Measurements from ENCODE around the gene CCDC138.

CCDC138 gene

DNA sequence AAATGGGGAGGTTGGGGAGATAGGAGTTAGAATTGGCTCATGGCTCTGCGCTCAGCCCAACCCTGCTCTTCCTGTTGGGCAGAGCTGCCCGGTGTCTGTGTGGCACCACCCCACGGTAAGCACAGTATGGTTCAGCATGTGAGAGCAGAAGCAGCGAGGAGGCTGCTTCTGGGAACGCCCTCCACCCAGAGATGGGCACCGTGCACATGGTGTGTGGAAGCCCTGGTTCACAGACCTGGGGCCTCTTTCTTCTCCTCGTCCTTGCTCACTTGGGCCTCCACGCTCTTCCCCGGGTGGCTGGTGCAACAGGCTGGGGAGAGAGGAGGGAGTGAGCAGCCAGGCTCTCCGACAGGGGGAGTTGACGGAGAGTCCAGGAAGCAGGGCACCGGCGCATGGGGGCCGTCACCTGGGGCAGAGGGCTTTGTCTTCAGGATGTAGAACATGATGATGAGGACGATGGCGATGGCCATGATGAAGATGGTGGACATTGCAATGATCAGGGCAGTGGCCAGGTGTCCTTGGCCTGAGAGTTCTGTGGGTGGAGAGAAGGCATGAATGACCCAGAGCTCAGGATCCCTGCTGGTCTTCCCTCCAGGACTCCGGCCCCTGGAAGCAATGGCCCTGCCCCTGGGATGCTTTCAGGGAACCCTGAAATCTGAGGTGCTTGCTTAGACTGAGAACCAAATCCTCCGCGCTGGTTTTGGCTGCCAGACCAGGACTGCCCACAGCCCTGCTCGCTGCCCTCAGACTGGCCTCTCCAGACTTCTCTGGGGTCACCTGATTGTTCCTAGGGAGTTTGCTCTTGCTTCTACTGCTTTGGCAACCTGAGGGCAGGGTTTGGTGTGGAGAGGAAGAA is 124.2 kb downstream of the CCDC138 start:
- H3K9me3 ChIP-seq (ENCODE audit: insufficient read depth, low read length): no peaks in the 10 kb centered on the region
- H3K36me3 ChIP-seq (ENCODE audit: insufficient read depth, insufficient read length, low read length): no peaks in the 10 kb centered on the region
- no peaks in the 10 kb centered on the region for H3K4me1 ChIP-seq (ENCODE audit: insufficient read depth, insufficient read length)
- no peaks in the 10 kb centered on the region for H3K27me3 ChIP-seq (ENCODE audit: insufficient read depth, insufficient read length)
- no peak for TF ChIP-seq SUZ12 (IDR thresholded peaks at IDR 0.05; ENCODE audit: extremely low read depth, insufficient read depth, insufficient read length)
- no peak for TF ChIP-seq YY1 (IDR thresholded peaks at IDR 0.05; ENCODE audit: insufficient read depth, insufficient read length)
- TF ChIP-seq ZNF274 (IDR thresholded peaks at IDR 0.05; ENCODE audit: low read depth, low read length): no peak
- H3K4me3 ChIP-seq (ENCODE audit: insufficient read length, low read depth): no peak overlapping the region
- no peak for DNase-seq (ENCODE audit: low read depth, low spot score)
- no peak overlapping the region for H3K9ac ChIP-seq (ENCODE audit: insufficient read length, low read depth)

DNA sequence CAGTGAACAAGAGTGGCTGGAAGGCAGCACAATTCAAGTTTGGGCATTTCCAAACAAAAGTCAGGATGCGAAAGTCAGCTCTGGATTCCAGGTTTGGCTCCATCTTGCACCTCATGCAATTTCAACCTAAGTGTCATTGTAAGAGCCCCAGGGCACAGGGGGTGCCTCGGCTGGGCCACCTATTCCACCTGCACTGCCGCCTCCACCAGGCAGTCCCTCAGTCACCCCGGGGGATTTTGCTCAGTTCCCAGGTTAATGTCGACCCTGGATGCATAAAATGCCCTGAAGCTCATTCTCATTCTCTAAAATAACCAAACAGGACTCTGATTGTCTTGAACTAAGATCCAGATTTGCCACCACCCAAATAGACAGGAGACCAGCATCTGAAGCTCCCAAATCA is 124.8 kb downstream of the CCDC138 start:
- Histone ChIP-seq H3K9ac (ENCODE audit: insufficient read length, low read depth) (no peak overlapping the region), H3K36me3 (ENCODE audit: insufficient read depth, insufficient read length, low read length) (no peaks in the 10 kb centered on the region), H3K27me3 (ENCODE audit: insufficient read depth, insufficient read length) (no peaks in the 10 kb centered on the region), H3K9me3 (ENCODE audit: insufficient read depth, low read length) (no peaks in the 10 kb centered on the region), H3K4me3 (ENCODE audit: insufficient read length, low read depth) (no peak overlapping the region), H3K4me1 (ENCODE audit: insufficient read depth, insufficient read length) (no peaks in the 10 kb centered on the region)
- DNase-seq (ENCODE audit: low read depth, low spot score): no peak
- no peak for TF ChIP-seq YY1 (IDR thresholded peaks at IDR 0.05; ENCODE audit: insufficient read depth, insufficient read length)
- TF ChIP-seq ZNF274 (IDR thresholded peaks at IDR 0.05; ENCODE audit: low read depth, low read length): no peak
- no peak for TF ChIP-seq SUZ12 (IDR thresholded peaks at IDR 0.05; ENCODE audit: extremely low read depth, insufficient read depth, insufficient read length)

DNA sequence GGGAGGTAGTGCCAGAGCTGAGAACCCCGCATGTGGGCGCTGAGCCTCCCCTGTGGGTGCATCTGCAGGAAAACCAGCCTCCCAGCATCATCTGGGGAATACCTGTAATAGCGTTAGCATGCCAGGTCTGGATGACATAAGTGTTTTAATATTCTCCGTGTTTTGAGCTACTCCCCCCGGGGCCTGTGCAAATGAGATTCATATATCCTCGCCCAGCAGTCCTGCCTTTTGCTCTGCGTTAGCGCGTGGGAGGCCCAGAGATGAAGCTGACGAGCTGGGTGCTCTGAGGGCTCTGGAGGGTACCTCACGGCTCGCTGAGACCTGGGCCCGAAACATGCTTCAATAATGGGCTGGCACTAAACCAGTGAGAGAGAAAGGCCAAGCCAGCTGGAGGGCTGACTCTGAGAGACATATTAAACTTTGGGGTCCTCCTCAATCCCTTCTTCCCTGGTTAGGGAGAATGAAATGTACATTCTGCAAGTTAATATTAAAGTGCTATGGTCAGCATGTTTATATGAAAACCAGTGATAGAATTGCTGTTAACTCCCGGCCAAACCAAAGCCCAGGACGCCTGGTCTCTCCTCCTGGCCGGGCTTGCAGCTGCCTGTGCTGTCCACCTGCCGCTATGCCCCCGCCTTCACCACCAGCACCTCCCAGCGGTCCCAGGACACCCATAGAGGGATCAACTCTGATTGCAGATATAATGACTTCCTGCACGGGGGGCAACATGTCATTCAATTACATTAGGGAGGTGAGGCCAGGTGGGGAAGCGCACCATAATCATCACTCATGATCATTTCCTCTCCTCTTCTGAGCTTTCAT is 125.4 kb downstream of the CCDC138 start:
- Histone ChIP-seq H3K36me3 (ENCODE audit: insufficient read depth, insufficient read length, low read length) (no peaks in the 10 kb centered on the region), H3K4me1 (ENCODE audit: insufficient read depth, insufficient read length) (no peaks in the 10 kb centered on the region), H3K27me3 (ENCODE audit: insufficient read depth, insufficient read length) (no peaks in the 10 kb centered on the region), H3K4me3 (ENCODE audit: insufficient read length, low read depth) (no peak overlapping the region), H3K9me3 (ENCODE audit: insufficient read depth, low read length) (no peaks in the 10 kb centered on the region), H3K9ac (ENCODE audit: insufficient read length, low read depth) (no peak overlapping the region)
- no peak for DNase-seq (ENCODE audit: low read depth, low spot score)
- no peak for TF ChIP-seq ZNF274 (IDR thresholded peaks at IDR 0.05; ENCODE audit: low read depth, low read length)
- TF ChIP-seq YY1 (IDR thresholded peaks at IDR 0.05; ENCODE audit: insufficient read depth, insufficient read length): no peak
- TF ChIP-seq SUZ12 (IDR thresholded peaks at IDR 0.05; ENCODE audit: extremely low read depth, insufficient read depth, insufficient read length): no peak

- H3K9me3 ChIP-seq (ENCODE audit: insufficient read depth, low read length): no peaks in the 10 kb centered on the region
- H3K9ac ChIP-seq (ENCODE audit: insufficient read length, low read depth): no peak overlapping the region
- no peaks in the 10 kb centered on the region for H3K4me1 ChIP-seq (ENCODE audit: insufficient read depth, insufficient read length)
- no peak for TF ChIP-seq SUZ12 (IDR thresholded peaks at IDR 0.05; ENCODE audit: extremely low read depth, insufficient read depth, insufficient read length)
- TF ChIP-seq ZNF274 (IDR thresholded peaks at IDR 0.05; ENCODE audit: low read depth, low read length): no peak
- TF ChIP-seq YY1 (IDR thresholded peaks at IDR 0.05; ENCODE audit: insufficient read depth, insufficient read length): no peak
- H3K27me3 ChIP-seq (ENCODE audit: insufficient read depth, insufficient read length): no peaks in the 10 kb centered on the region
- no peak for DNase-seq (ENCODE audit: low read depth, low spot score)
- no peaks in the 10 kb centered on the region for H3K36me3 ChIP-seq (ENCODE audit: insufficient read depth, insufficient read length, low read length)
- H3K4me3 ChIP-seq (ENCODE audit: insufficient read length, low read depth): no peak overlapping the region
These were observed 126.0 kb downstream of the CCDC138 start for GRCh38 chr2:108912629-108912902.

DNA sequence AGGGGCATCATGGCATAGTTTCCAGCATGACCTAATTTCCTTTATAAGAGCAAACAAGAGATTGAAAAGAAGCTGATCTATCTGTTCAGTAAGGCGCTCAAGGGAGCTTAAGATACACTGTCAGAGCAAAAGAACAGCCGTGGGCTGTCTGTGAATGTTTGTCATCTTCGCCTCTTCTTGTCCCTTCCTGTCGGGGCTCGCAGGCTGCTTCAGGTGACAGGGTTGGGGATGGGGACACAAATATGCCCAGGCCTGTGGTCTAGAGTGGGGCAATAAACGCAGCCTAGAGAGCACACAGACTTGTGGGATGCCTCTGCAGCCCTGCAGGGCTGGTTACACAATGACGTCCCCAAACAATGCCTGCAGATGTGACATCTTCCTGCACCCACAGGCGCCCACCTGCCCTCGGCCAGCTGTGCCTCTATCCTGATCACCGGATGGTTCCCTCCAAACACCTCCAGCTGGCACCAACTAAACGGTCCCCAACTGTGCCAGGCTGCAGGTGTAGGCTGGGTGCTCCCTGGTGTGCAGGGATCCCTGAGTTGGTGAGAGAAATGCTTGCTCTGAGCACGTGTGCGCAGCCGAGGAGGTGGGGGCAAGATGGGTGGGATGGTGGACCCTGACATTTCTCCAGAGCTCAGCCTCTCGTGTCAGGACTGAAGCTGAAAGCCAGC is 129.7 kb downstream of the CCDC138 start:
- H3K27me3 ChIP-seq (ENCODE audit: insufficient read depth, insufficient read length): no peaks in the 10 kb centered on the region
- H3K9ac ChIP-seq (ENCODE audit: insufficient read length, low read depth): no peak overlapping the region
- no peak for DNase-seq (ENCODE audit: low read depth, low spot score)
- no peak overlapping the region for H3K4me3 ChIP-seq (ENCODE audit: insufficient read length, low read depth)
- H3K4me1 ChIP-seq (ENCODE audit: insufficient read depth, insufficient read length): peaks cover 4% of the 10 kb centered on the region
- H3K36me3 ChIP-seq (ENCODE audit: insufficient read depth, insufficient read length, low read length): no peaks in the 10 kb centered on the region
- no peaks in the 10 kb centered on the region for H3K9me3 ChIP-seq (ENCODE audit: insufficient read depth, low read length)
- TF ChIP-seq YY1 (IDR thresholded peaks at IDR 0.05; ENCODE audit: insufficient read depth, insufficient read length): no peak
- TF ChIP-seq ZNF274 (IDR thresholded peaks at IDR 0.05; ENCODE audit: low read depth, low read length): no peak
- no peak for TF ChIP-seq SUZ12 (IDR thresholded peaks at IDR 0.05; ENCODE audit: extremely low read depth, insufficient read depth, insufficient read length)

DNA sequence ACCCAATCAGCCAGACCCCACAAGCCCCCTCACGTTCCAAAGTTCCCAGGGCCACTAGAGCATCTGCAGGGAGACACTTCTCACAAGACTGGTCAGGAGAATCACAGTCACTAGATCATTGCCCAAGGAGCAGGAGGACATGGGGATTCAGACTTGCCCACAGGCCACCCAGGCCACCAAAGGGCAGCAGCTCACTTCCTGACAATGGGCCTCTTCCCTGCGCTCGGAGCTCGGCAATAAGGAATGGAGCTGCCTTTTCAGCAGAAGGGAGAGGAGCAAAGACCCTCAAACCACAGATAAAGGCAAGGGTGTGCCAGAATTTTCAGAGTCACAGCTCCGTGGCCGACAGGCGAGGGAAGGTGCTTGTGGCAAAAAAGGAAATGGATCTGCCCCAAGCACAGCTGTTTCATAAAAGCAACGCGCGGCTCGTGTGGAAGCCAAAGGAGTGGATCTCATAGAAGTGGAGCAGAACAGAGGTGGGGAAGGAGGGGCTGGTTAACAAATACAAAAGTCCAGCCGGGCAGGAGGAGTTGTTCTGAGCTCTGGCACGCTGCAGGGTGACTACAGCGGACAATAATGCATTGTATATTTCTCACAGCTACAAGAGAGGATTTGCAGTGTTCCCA is 130.3 kb downstream of the CCDC138 start:
- Histone ChIP-seq H3K27me3 (ENCODE audit: insufficient read depth, insufficient read length) (no peaks in the 10 kb centered on the region), H3K9me3 (ENCODE audit: insufficient read depth, low read length) (no peaks in the 10 kb centered on the region), H3K4me1 (ENCODE audit: insufficient read depth, insufficient read length) (peaks cover 4% of the 10 kb centered on the region), H3K9ac (ENCODE audit: insufficient read length, low read depth) (no peak overlapping the region), H3K36me3 (ENCODE audit: insufficient read depth, insufficient read length, low read length) (no peaks in the 10 kb centered on the region), H3K4me3 (ENCODE audit: insufficient read length, low read depth) (no peak overlapping the region)
- DNase-seq (ENCODE audit: low read depth, low spot score): no peak
- TF ChIP-seq YY1 (IDR thresholded peaks at IDR 0.05; ENCODE audit: insufficient read depth, insufficient read length) (no peak), ZNF274 (IDR thresholded peaks at IDR 0.05; ENCODE audit: low read depth, low read length) (no peak), SUZ12 (IDR thresholded peaks at IDR 0.05; ENCODE audit: extremely low read depth, insufficient read depth, insufficient read length) (no peak)
